IgD-negative memory B cell (primary cell): Measurements from ENCODE around the gene NRDE2. TPM values are rescaled to one million over a fixed set of nuclear protein-coding genes. Genes with fewer than 3 reads are reported as not detected.

Experiments used
- H3K27ac Mint-ChIP-seq, 3 donors: one replicate each; pipeline ENCODE4 v1.8.0; 2020 to 2022; ENCODE audit warnings: mild to moderate bottlenecking in 3 of 3, mixed read lengths in 3 of 3, moderate library complexity in 1 of 3
- H3K27me3 Mint-ChIP-seq: one replicate; pipeline ENCODE4 v1.8.0; 2021; ENCODE audit warnings: mixed read lengths
- H3K36me3 Mint-ChIP-seq: one replicate; pipeline ENCODE4 v1.8.0; 2020; ENCODE audit warnings: mild to moderate bottlenecking, mixed read lengths
- H3K4me1 Mint-ChIP-seq, 3 donors: one replicate each; pipeline ENCODE4 v1.8.0; 2020 to 2022; ENCODE audit warnings: mixed read lengths in 3 of 3, mild to moderate bottlenecking in 1 of 3
- H3K4me3 Mint-ChIP-seq, 4 donors: one replicate each; pipeline ENCODE4 v1.8.0; 2020 to 2022; ENCODE audit warnings: mild to moderate bottlenecking in 4 of 4, mixed read lengths in 4 of 4, moderate library complexity in 3 of 4
- H3K9me3 Mint-ChIP-seq, 3 donors: one replicate each; pipeline ENCODE4 v1.8.0; 2020 to 2021; ENCODE audit warnings: mixed read lengths in 3 of 3, mild to moderate bottlenecking in 1 of 3
- polyA plus RNA-seq: library from polyadenylated mRNA; unstranded; fragments of 300-500 nt; fragmentation: Illumina TruSeq; gene quantifications from one replicate; pipeline ENCODE4 v1.2.3, GENCODE V29; 2021

Gene NRDE2, protein sequence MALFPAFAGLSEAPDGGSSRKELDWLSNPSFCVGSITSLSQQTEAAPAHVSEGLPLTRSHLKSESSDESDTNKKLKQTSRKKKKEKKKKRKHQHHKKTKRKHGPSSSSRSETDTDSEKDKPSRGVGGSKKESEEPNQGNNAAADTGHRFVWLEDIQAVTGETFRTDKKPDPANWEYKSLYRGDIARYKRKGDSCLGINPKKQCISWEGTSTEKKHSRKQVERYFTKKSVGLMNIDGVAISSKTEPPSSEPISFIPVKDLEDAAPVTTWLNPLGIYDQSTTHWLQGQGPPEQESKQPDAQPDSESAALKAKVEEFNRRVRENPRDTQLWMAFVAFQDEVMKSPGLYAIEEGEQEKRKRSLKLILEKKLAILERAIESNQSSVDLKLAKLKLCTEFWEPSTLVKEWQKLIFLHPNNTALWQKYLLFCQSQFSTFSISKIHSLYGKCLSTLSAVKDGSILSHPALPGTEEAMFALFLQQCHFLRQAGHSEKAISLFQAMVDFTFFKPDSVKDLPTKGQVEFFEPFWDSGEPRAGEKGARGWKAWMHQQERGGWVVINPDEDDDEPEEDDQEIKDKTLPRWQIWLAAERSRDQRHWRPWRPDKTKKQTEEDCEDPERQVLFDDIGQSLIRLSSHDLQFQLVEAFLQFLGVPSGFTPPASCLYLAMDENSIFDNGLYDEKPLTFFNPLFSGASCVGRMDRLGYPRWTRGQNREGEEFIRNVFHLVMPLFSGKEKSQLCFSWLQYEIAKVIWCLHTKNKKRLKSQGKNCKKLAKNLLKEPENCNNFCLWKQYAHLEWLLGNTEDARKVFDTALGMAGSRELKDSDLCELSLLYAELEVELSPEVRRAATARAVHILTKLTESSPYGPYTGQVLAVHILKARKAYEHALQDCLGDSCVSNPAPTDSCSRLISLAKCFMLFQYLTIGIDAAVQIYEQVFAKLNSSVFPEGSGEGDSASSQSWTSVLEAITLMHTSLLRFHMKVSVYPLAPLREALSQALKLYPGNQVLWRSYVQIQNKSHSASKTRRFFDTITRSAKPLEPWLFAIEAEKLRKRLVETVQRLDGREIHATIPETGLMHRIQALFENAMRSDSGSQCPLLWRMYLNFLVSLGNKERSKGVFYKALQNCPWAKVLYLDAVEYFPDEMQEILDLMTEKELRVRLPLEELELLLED
- polyA plus RNA-seq: 11.6 TPM

DNA sequence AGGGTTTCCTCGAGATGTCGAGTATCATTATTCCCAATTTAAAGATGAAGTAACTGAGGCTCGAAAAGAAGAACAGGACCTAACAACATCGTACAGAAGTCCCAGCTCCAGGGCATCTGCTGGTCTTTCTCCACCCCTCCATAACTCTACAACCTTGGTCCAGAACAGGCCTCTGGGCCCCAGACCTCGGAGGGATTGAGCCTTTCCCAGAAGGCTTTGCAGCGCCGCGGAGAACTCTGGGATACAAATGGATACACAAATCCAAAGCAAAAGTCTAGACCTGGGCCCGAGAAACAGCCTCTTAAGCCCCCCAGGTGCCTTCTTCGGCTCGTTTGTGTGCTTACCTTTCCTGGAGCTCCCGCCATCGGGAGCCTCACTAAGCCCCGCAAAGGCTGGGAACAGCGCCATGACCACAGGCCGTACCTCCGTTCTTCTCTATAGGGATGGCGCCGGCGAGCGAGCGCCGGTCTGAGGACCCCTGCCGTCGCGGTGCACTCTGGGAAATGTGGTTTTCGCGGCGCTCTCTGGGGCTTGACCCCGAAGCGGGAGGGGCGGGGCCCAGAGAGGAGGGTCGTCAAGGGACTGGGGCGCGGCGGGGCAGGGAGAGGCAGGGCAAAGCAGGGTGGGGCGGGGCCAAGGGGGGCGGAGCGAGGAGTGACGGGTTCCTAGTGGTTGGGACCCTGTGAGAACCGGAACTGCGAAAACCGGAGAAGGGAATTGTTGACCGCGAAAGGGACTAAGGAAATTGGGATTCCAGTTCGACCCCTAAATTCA lies at the start of gene NRDE2:
Gene NRDE2, minus strand, starts transcription at position 445 of the 774 bp plus-strand sequence. Its CDS starts 37 bp downstream, at position 408.
- peaks cover 12% of the 10 kb centered on the region for H3K27me3 Mint-ChIP-seq
- peaks cover 13 to 15% (median 15%) of the 10 kb centered on the region in 3 donors for H3K4me1 Mint-ChIP-seq
- no peaks in the 10 kb centered on the region for H3K9me3 Mint-ChIP-seq
- H3K4me3 Mint-ChIP-seq: peak within 1 kb of the TSS; percentile 93 to 99 (median 96)
- peak within 1 kb of the TSS; percentile 95 to 98 (median 97) for H3K27ac Mint-ChIP-seq
- peaks cover 4% of the 10 kb centered on the region for H3K36me3 Mint-ChIP-seq

DNA sequence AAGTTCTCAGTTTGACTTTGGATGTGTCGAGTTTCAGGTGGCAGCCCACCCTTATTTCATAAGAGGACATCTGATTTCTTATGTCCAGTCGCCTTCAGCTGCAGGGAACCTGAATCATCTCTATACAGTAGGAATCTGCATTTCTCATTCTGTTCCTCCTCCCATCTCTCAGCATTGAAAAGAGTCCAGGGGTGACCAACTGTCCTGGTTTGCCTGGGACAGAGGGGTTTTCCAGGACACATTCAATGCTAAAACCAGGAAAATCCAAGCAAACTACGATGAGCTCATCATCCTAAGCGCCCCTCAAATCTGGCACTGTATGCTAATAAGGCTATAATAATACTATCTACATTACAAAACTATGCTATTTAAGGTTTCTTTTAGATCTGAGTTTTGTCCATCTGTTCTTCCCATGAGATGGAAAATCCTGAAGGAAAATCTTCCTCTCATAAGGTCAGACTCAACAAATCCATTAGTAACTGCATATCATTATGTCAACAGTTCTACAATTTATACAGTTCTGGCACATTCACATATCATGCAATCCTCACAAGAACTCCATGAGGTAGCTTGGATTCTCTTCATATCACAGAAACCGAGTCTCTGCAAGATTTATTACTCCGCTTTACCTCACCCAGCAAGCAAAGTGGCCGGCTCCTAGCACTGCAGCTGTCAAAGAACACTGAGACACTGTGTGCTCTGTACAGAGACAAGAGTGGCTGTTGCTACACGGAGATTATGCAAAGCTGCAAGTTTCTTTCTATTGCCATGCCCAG lies 49.5 kb upstream of the NRDE2 start:
- H3K36me3 Mint-ChIP-seq: peaks cover 4% of the 10 kb centered on the region
- peak overlapping the region in 1 of 4 donors; percentile 58 for H3K4me3 Mint-ChIP-seq
- peaks cover 9 to 14% (median 9%) of the 10 kb centered on the region in 3 donors for H3K4me1 Mint-ChIP-seq
- H3K27me3 Mint-ChIP-seq: no peaks in the 10 kb centered on the region
- H3K9me3 Mint-ChIP-seq: no peaks in the 10 kb centered on the region
- H3K27ac Mint-ChIP-seq: no peak overlapping the region

DNA sequence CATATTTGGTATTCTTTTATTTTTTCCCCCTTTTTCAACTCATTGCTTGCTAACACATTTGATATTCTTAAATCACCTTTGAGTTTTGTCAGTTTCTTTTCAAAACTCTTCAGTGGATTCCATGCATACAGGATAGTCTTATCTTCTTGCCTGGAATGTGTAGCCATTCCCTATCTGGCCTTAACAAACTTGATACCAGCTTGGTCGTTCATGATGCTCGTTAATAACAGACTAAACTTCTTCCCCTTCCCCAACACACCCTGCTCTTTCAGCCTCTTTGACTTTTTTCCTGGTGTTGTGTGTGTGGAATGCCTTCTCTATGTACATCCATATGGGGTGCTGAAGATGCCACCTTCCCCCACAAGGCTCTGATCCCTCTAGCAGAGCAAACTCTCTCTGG lies 47.4 kb upstream of the NRDE2 start:
- Mint-ChIP-seq H3K36me3 (peaks cover 4% of the 10 kb centered on the region), H3K27me3 (no peaks in the 10 kb centered on the region), H3K4me3 (peak overlapping the region in 1 of 4 donors; percentile 50), H3K9me3 (no peaks in the 10 kb centered on the region), H3K27ac (peak overlapping the region in 1 of 3 donors; percentile 31), H3K4me1 (peaks cover 1 to 9% (median 2%) of the 10 kb centered on the region in 3 donors)

DNA sequence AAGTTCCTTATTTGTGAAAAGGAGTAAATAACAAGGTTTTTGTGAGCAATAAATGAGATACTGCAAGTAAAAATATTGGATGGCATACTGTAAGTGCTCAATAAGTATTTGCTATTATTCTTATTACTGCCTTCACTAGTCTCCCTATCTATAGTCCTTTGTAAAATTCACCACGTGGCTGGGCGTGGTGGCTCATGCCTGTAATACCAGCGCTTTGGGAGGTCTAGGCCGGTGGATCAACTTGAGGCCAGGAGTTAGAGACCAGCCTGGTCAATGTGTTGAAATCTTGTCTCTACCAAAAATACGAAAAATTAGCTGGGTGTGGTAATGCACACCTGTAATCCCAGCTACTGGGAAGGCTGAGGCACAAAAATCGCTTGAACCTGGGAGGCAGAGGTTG lies 46.5 kb upstream of the NRDE2 start:
- peak overlapping the region in 1 of 4 donors; percentile 59 for H3K4me3 Mint-ChIP-seq
- no peak overlapping the region for H3K27ac Mint-ChIP-seq
- H3K27me3 Mint-ChIP-seq: no peaks in the 10 kb centered on the region
- H3K4me1 Mint-ChIP-seq: peaks cover 0 to 7% (median 0%) of the 10 kb centered on the region in 3 donors
- no peaks in the 10 kb centered on the region for H3K9me3 Mint-ChIP-seq
- H3K36me3 Mint-ChIP-seq: peaks cover 4% of the 10 kb centered on the region

DNA sequence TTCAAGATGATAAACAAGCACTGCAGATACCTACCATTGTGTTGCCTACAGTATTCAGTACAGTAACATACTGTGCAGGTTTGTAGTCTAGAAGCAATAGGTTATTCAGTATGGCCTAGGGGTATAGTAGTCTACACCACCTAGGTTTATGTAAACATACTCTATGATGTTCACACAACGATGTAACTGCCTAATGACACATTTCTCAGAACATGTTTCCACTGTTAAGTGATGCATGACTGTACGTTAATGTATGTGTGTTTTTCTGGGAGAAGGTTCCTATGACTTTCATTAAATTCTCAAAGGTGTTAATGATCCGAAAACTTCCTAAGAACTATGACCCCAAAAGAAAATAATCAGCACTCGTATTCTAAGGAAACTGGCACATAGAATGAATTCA lies 44.2 kb upstream of the NRDE2 start:
- Mint-ChIP-seq H3K9me3 (no peaks in the 10 kb centered on the region), H3K4me3 (no peak overlapping the region), H3K4me1 (peaks cover 0 to 4% (median 0%) of the 10 kb centered on the region in 3 donors), H3K36me3 (peaks cover 4% of the 10 kb centered on the region), H3K27me3 (peaks cover 2% of the 10 kb centered on the region), H3K27ac (no peak overlapping the region)

DNA sequence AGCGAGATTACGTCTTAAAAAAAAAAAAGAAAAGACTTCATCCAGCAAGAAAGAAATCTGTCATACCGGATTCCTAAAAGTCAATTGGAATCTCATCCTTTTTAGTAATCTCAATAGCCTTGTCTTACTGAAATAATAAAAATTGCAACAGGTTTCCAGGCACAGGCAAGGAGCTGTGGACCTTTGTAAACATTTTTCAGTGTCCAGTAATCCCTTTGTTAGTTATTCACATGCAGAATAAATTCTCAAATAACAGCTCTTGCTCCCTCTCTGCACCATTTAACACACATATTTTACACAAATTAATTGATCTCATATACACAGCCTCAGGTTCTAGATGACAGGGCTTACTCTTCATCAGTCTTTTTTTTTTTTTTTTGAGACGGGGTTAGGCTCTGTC lies 43.1 kb upstream of the NRDE2 start:
- no peaks in the 10 kb centered on the region for H3K4me1 Mint-ChIP-seq
- H3K36me3 Mint-ChIP-seq: peaks cover 2% of the 10 kb centered on the region
- H3K4me3 Mint-ChIP-seq: no peak overlapping the region
- peaks cover 2% of the 10 kb centered on the region for H3K27me3 Mint-ChIP-seq
- no peaks in the 10 kb centered on the region for H3K9me3 Mint-ChIP-seq
- H3K27ac Mint-ChIP-seq: no peak overlapping the region

DNA sequence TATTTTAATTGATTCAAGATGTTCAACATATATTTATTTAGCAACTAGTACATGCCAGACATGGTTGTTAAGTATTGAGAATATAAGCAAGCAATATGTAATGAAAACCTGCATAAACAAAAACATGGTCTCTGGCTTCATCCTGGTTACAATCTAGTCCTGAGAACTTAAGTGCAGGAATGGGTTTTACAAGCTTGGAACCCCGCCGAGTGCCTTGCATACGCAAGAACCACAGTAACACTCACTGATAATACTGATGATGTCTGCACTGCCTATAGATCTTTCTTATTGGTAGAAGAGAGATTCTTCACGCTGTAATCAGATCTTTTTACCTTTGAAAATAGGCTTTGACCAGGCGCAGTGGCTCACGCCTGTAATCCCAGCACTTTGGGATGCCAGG lies 42.1 kb upstream of the NRDE2 start:
- Mint-ChIP-seq H3K27me3 (peaks cover 2% of the 10 kb centered on the region), H3K9me3 (no peaks in the 10 kb centered on the region), H3K36me3 (peaks cover 2% of the 10 kb centered on the region), H3K4me1 (no peaks in the 10 kb centered on the region), H3K27ac (no peak overlapping the region), H3K4me3 (no peak overlapping the region)

DNA sequence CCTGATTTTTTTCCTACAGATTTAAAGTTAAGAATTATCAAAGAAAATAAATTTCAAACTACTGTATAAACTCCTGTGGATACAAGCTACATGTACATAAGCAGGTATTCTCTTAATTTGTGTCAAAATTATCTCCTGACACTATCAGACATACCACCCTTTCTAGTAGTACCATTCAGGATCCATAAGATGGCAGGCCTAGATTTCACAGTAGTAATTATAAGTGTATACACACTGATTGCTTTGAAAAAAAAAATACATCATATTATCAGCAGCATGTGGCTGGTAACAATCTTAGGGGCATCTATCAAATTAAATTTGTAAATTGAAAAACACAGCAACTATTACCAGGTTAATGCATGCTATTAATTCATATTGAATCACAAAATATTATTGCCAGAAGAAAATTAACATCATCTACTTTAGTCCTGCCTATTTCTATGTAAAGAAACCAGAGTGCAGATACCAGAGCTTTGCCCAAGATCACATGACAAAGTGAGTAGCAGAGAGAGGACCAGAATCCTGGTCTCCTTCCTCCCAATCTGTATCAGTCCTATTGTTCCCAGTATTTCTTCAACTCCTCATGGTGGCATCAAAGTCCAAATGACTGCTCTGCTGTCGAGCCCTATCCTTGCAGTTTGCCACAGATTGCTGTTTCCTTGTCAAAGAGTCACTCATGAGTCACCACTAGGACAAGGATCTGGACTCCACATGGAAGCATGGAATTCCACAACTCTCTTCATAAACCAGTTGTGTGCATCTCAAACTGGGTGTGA lies 37.4 kb upstream of the NRDE2 start:
- H3K27ac Mint-ChIP-seq: no peak overlapping the region
- H3K4me3 Mint-ChIP-seq: no peak overlapping the region
- H3K4me1 Mint-ChIP-seq: no peaks in the 10 kb centered on the region
- H3K9me3 Mint-ChIP-seq: no peaks in the 10 kb centered on the region
- peaks cover 2% of the 10 kb centered on the region for H3K27me3 Mint-ChIP-seq
- H3K36me3 Mint-ChIP-seq: no peaks in the 10 kb centered on the region

DNA sequence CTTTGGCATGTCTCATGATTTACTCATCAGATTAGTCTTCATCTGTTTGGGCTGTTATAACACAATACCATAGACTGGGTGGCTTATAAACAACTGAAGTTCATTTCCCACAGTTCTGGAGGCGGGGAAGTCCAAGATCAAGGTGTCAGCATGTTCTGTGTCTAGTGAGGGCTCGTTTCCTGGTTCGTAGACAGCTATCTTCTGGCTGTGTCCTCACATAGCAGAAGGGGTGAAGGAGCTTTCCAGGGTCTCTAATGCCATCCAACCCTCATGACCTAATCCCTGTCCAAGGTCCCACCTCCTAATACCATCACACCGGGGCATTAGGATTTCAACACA lies 30.8 kb upstream of the NRDE2 start:
- peaks cover 2% of the 10 kb centered on the region for H3K27me3 Mint-ChIP-seq
- H3K27ac Mint-ChIP-seq: peak overlapping the region in 1 of 3 donors; percentile 31
- H3K4me1 Mint-ChIP-seq: no peaks in the 10 kb centered on the region
- H3K9me3 Mint-ChIP-seq: no peaks in the 10 kb centered on the region
- H3K4me3 Mint-ChIP-seq: no peak overlapping the region
- H3K36me3 Mint-ChIP-seq: peaks cover 5% of the 10 kb centered on the region

DNA sequence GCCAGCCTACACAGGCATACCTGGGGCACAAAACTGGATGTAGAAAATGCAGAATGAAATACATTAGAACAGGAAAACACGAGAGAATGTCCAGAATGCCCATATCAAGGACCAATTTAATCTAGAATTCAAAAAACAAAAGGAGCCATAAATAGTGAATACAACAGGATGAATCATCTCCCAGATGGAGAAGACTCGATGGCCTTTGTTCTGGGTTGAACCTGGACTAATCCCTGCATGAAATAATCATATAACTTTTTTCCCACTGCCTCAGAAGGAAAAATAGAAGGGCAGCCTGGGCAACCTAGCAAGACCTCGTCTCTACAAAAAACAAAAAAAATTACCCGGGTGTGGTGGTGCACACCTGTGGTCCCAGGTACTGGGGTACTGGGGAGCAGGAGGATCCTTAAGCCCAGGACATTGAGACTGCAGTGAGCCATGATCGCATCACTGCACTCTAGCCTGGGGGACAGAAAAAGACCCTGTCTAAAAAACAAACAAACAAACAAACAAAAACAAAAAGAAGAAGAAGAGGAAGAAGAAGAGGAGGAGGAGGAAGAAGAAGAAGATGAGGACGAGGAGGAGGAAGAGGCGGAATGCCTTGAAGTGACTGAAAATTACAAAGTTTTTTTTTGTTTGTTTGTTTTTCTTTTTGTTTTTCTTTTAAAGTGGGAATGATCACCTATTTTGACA lies 30.3 kb upstream of the NRDE2 start:
- H3K27ac Mint-ChIP-seq: no peak overlapping the region

DNA sequence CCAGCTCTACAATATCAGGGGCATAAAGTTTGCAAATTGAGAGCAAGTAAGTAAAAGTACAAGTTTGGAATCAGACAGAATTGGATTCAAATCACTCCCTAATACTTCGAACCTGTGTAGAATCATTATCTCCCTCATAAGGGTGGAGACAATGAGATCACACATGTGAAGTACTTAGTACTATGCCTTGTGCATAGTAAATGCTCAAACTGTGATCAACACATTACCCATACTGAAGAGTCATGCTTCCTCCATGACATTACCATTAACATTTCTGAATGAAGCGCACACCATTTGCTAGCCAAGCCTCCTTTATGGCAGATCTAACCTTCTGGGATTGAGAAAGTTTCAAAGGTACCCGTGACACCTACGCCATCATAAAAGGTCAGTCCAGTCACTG lies 26.6 kb upstream of the NRDE2 start:
- no peaks in the 10 kb centered on the region for H3K4me1 Mint-ChIP-seq
- no peaks in the 10 kb centered on the region for H3K9me3 Mint-ChIP-seq
- H3K4me3 Mint-ChIP-seq: no peak overlapping the region
- peaks cover 8% of the 10 kb centered on the region for H3K27me3 Mint-ChIP-seq
- peaks cover 4% of the 10 kb centered on the region for H3K36me3 Mint-ChIP-seq
- no peak overlapping the region for H3K27ac Mint-ChIP-seq

More for the DNA sequence above, 30.3 kb upstream of the NRDE2 start:
- peaks cover 2% of the 10 kb centered on the region for H3K27me3 Mint-ChIP-seq
- H3K9me3 Mint-ChIP-seq: no peaks in the 10 kb centered on the region
- H3K4me3 Mint-ChIP-seq: no peak overlapping the region
- no peaks in the 10 kb centered on the region for H3K4me1 Mint-ChIP-seq
- H3K36me3 Mint-ChIP-seq: peaks cover 5% of the 10 kb centered on the region

DNA sequence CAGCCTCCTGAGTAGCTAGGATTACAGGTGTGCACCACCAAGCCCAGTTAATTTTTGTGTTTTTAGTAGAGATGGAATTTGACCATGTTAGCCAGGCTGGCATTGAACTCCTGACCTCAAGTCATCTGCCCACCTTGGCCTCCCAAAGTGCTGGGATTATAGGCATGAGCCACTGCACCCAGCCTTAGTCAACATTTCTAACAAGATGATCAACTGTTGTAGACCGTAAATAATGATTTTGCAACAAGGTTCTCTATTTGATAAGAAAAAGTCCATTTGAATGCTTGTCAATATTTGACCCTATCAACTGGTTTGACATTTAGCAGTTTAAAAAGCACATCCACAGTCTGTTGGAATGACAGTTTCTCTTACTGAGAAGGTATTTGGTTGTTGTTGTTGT lies 25.2 kb upstream of the NRDE2 start:
- Mint-ChIP-seq H3K4me3 (no peak overlapping the region), H3K36me3 (no peaks in the 10 kb centered on the region), H3K27ac (no peak overlapping the region), H3K4me1 (no peaks in the 10 kb centered on the region), H3K9me3 (no peaks in the 10 kb centered on the region), H3K27me3 (peaks cover 6% of the 10 kb centered on the region)
